ENCODE data around the gene UBE2Z. TPM values are rescaled to one million over a fixed set of nuclear protein-coding genes. Genes with fewer than 3 reads are reported as not detected.

UBE2Z gene
- total RNA-seq, 1 experiment from 2014 or later, result 182 TPM

DNA sequence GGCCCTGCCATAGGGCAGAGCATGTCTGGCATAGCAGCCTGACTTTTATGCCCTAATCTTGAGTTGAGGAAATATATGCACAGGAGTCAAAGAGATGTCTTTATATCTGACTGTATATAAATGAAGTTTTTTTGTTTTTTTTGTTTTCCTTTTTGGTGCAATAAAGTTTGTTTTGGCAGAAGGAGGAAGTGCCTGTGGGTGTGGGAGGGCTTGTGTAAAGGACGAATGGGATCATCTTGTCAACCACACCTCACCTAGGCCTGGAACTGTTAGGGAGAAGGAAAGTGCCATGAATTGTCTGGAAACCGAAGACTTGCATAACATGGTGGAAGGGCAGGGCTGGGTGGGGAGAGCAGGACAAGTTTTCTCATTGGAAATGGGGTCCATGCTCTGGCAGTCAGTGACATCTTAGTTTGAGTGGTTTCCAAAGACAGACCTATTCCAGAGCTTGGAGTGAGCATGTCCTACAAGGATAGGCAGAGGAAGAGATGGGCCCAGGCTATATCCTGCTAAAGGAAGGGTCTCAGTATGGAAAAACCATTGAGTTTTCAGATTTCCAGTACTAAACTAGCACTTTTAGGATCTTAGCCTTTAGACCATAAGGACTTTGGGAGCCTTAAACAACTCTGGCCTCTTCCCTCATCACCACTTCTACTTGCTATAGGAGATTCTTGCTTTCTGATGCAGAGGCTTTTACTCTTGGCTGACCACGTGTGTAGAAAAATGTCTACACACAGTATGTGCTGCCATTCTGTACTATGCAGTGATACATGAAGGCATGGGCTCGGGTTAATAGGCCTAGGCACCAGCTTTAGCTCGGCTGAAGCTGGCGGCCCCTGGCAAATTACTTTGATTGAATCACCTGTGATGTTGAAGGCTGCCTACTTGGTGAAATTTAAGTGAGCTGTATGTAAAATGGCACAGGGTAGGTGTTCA, 20.9 kb downstream of the UBE2Z start:
- Mint-ChIP-seq H3K36me3 (ENCODE audit: insufficient read depth, unreplicated experiment) (peaks cover 99% of the 10 kb centered on the region), H3K27ac (ENCODE audit: unreplicated experiment) (no peak overlapping the region), H3K27me3 (ENCODE audit: insufficient read depth, unreplicated experiment) (no peaks in the 10 kb centered on the region), H3K4me3 (ENCODE audit: unreplicated experiment) (no peak overlapping the region), H3K9me3 (ENCODE audit: unreplicated experiment) (no peaks in the 10 kb centered on the region), H3K4me1 (ENCODE audit: low read depth, unreplicated experiment) (no peaks in the 10 kb centered on the region)
- Histone ChIP-seq H3K9me3 (no peaks in the 10 kb centered on the region), H3K27me3 (replicated peaks; ENCODE audit: control insufficient read depth, insufficient read depth, low read length) (no peaks in the 10 kb centered on the region), H3K4me1 (no peaks in the 10 kb centered on the region), H3K4me3 (ENCODE audit: low read depth, low read length) (no peak overlapping the region), H3K36me3 (ENCODE audit: control insufficient read depth, insufficient read depth, low read length) (peaks cover 27% of the 10 kb centered on the region)
- POLR2A ChIA-PET, result interaction anchor here (3.3 kb wide), 1 partner anchor 15 kb away, joined by 14 read pairs; the partner anchor contains the start of gene SNF8
- intact Hi-C loops (cut with micrococcal nuclease; ENCODE audit: unreplicated experiment), result no loop called here
- BruUV-seq (replicated peaks), result no TSS peak
- no peak for DNase-seq
- no peak for TF ChIP-seq CTCF (IDR thresholded peaks at IDR 0.05; ENCODE audit: insufficient read depth in 1 of 2, low read depth in 1 of 2, low read length in 1 of 2, severe bottlenecking in 1 of 2, unreplicated experiment in 1 of 2)
- CTCF ChIA-PET, result interaction anchor here (0.5 to 2.5 kb wide), 2 partner anchors 67 to 103 kb away, joined by 4 to 10 read pairs; no protein-coding TSS in a partner anchor

DNA sequence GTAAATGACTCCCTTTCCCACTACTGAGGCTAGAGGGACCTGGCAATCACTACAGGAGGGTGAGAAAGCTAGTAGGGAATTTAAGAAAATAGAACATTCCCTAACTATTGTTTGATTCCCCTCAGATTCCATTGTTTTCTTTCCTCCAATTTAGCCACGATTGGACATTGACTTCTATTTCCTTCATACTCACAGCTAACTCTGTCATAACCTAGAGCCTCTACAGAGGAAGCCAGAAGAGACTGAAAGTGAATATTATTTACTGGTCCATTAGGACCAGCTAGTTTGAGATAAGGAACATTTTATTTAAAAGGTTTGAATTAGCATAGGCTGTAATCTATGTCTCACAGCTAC, 21.6 kb downstream of the UBE2Z start:
- no peaks in the 10 kb centered on the region for H3K27me3 ChIP-seq (replicated peaks; ENCODE audit: control insufficient read depth, insufficient read depth, low read length)
- H3K9me3 ChIP-seq, result no peaks in the 10 kb centered on the region
- peaks cover 99% of the 10 kb centered on the region for H3K36me3 Mint-ChIP-seq (ENCODE audit: insufficient read depth, unreplicated experiment)
- H3K4me1 Mint-ChIP-seq (ENCODE audit: low read depth, unreplicated experiment), result no peaks in the 10 kb centered on the region
- DNase-seq, result no peak
- CTCF ChIA-PET, result interaction anchor here (0.5 to 2.5 kb wide), 3 partner anchors 51 to 103 kb away, joined by 4 to 10 read pairs (median 6); no protein-coding TSS in a partner anchor
- H3K36me3 ChIP-seq (ENCODE audit: control insufficient read depth, insufficient read depth, low read length), result peaks cover 27% of the 10 kb centered on the region
- POLR2A ChIA-PET, result interaction anchor here (1.5 to 3.3 kb wide), 2 partner anchors 15 to 32 kb away, joined by 3 to 14 read pairs; partner anchors contain the start of gene SNF8
- no peak overlapping the region for H3K4me3 Mint-ChIP-seq (ENCODE audit: unreplicated experiment)
- H3K27ac Mint-ChIP-seq (ENCODE audit: unreplicated experiment), result peak overlapping the region; percentile 30
- H3K4me1 ChIP-seq, result no peaks in the 10 kb centered on the region
- H3K27me3 Mint-ChIP-seq (ENCODE audit: insufficient read depth, unreplicated experiment), result no peaks in the 10 kb centered on the region
- no peak for TF ChIP-seq CTCF (IDR thresholded peaks at IDR 0.05; ENCODE audit: insufficient read depth in 1 of 2, low read depth in 1 of 2, low read length in 1 of 2, severe bottlenecking in 1 of 2, unreplicated experiment in 1 of 2)
- no TSS peak for BruUV-seq (replicated peaks)
- no peaks in the 10 kb centered on the region for H3K9me3 Mint-ChIP-seq (ENCODE audit: unreplicated experiment)
- intact Hi-C loops (cut with micrococcal nuclease; ENCODE audit: unreplicated experiment), result no loop called here
- no peak overlapping the region for H3K4me3 ChIP-seq (ENCODE audit: low read depth, low read length)

- TF ChIP-seq CTCF (IDR thresholded peaks at IDR 0.05; ENCODE audit: insufficient read depth in 1 of 2, low read depth in 1 of 2, low read length in 1 of 2, severe bottlenecking in 1 of 2, unreplicated experiment in 1 of 2), result no peak
- ChIA-PET POLR2A (interaction anchor here (0.6 to 3.3 kb wide), 5 partner anchors 14 to 337 kb away, joined by 3 to 14 read pairs (median 5); partner anchors contain the start of gene SNF8), CTCF (interaction anchor here (1.3 to 2.5 kb wide), 2 partner anchors 51 to 102 kb away, joined by 6 to 10 read pairs; no protein-coding TSS in a partner anchor)
- no TSS peak for BruUV-seq (replicated peaks)
- Mint-ChIP-seq H3K27ac (ENCODE audit: unreplicated experiment) (peak overlapping the region; percentile 30), H3K36me3 (ENCODE audit: insufficient read depth, unreplicated experiment) (peaks cover 99% of the 10 kb centered on the region), H3K4me1 (ENCODE audit: low read depth, unreplicated experiment) (no peaks in the 10 kb centered on the region), H3K9me3 (ENCODE audit: unreplicated experiment) (no peaks in the 10 kb centered on the region), H3K4me3 (ENCODE audit: unreplicated experiment) (no peak overlapping the region), H3K27me3 (ENCODE audit: insufficient read depth, unreplicated experiment) (no peaks in the 10 kb centered on the region)
- H3K4me3 ChIP-seq (ENCODE audit: low read depth, low read length), result no peak overlapping the region
- DNase-seq, result peak in 1 of 2 experiments; percentile 48
- H3K9me3 ChIP-seq, result no peaks in the 10 kb centered on the region
- no peaks in the 10 kb centered on the region for H3K27me3 ChIP-seq (replicated peaks; ENCODE audit: control insufficient read depth, insufficient read depth, low read length)
- intact Hi-C loops (cut with micrococcal nuclease; ENCODE audit: unreplicated experiment), result no loop called here
- no peaks in the 10 kb centered on the region for H3K4me1 ChIP-seq
- H3K36me3 ChIP-seq (ENCODE audit: control insufficient read depth, insufficient read depth, low read length), result peaks cover 27% of the 10 kb centered on the region
Measured at GRCh38 chr17:48930435-48930873, 22.2 kb downstream of the UBE2Z start.

Measured in Caco-2 (cell line).